Measurements from ENCODE around the gene IRAK2. TPM values are rescaled to one million over a fixed set of nuclear protein-coding genes. Genes with fewer than 3 reads are reported as not detected.
A peak's percentile ranks its signal among the peaks of the same experiment; 100 is the strongest.

Gene IRAK2
- total RNA-seq, 1 experiment from 2014 or later: 0.61 TPM

- no peak overlapping the region for H2BK120ac ChIP-seq (ENCODE audit: low read depth, low read length, poor library complexity, severe bottlenecking)
- H4K20me1 ChIP-seq (ENCODE audit: control insufficient read depth, insufficient read depth, insufficient read length): no peaks in the 10 kb centered on the region
- Mint-ChIP-seq H3K4me3 (no peak overlapping the region), H3K9me3 (no peaks in the 10 kb centered on the region), H3K27ac (peak overlapping the region in 1 of 3 experiments; percentile 80; a peak in 1 of 7 replicates), H3K36me3 (ENCODE audit: insufficient read depth in 1 of 3, low read depth in 3 of 3) (peaks cover 0 to 37% (median 13%) of the 10 kb centered on the region in 3 experiments; a peak in 6 of 7 replicates), H3K27me3 (ENCODE audit: low read depth) (no peaks in the 10 kb centered on the region), H3K4me1 (peaks cover 19% of the 10 kb centered on the region in 2 experiments)
- no peak overlapping the region for H3K9ac ChIP-seq (ENCODE audit: extremely low read depth, insufficient read length, low read length)
- no peak overlapping the region for H2AFZ ChIP-seq (ENCODE audit: low read length)
- no peaks in the 10 kb centered on the region for H3K23me2 ChIP-seq (ENCODE audit: insufficient read length, low read depth, low read length, poor library complexity, severe bottlenecking)
- no peak overlapping the region for H2BK15ac ChIP-seq (ENCODE audit: low read depth, low read length)
- H2BK5ac ChIP-seq (ENCODE audit: insufficient read length, low read length): no peak overlapping the region
- DNase-seq: no peak
- no peaks in the 10 kb centered on the region for H3K27me3 ChIP-seq (ENCODE audit: insufficient read depth, low read length)
- no peak overlapping the region for H3K14ac ChIP-seq (ENCODE audit: insufficient read depth, low read length)
- H3K4me1 ChIP-seq (ENCODE audit: insufficient read depth, low read length): 0 out of 2 replicates have a peak, but pooled peaks cover 1% of the 10 kb centered on the region
- no peak overlapping the region for H2BK20ac ChIP-seq (ENCODE audit: low read depth, low read length, poor library complexity, severe bottlenecking)
- H4K5ac ChIP-seq (ENCODE audit: insufficient read length, low read depth, low read length): no peak overlapping the region
- H3K23ac ChIP-seq (ENCODE audit: insufficient read length, low read depth, low read length): no peak overlapping the region
- H3K9me3 ChIP-seq (ENCODE audit: control insufficient read depth, low read depth, low read length): no peaks in the 10 kb centered on the region
- H3K79me1 ChIP-seq (ENCODE audit: insufficient read depth, low read depth, low read length, poor library complexity, severe bottlenecking): no peaks in the 10 kb centered on the region
- no peak overlapping the region for H3K4ac ChIP-seq (ENCODE audit: low read depth, low read length)
- no peak overlapping the region for H3K4me2 ChIP-seq (ENCODE audit: insufficient read depth, insufficient read length, low read length)
- H4K91ac ChIP-seq (ENCODE audit: insufficient read length, low read depth, low read length): no peak overlapping the region
- no peak overlapping the region for H2AK5ac ChIP-seq (ENCODE audit: insufficient read length, low read length)
- H3K56ac ChIP-seq (ENCODE audit: insufficient read length, low read depth, low read length): no peak overlapping the region
- H3K27ac ChIP-seq (ENCODE audit: insufficient read length, low read depth, low read length): no peak overlapping the region
- no peak overlapping the region for H3K18ac ChIP-seq (ENCODE audit: insufficient read length, low read depth, low read length)
- H4K8ac ChIP-seq (replicated peaks; ENCODE audit: insufficient read length, low read depth, low read length): no peak overlapping the region
- WGBS (ENCODE audit: extremely low coverage, insufficient read length, low lambda C conversion rate): no CpG with 5 or more reads among the region's 5 CpGs
- TF ChIP-seq CTCF (conservative IDR thresholded peaks at IDR 0.05): no peak
- H3K79me2 ChIP-seq (ENCODE audit: insufficient read depth, low read length): no peaks in the 10 kb centered on the region
- no peak overlapping the region for H3T11ph ChIP-seq (ENCODE audit: low read length)
- H2BK12ac ChIP-seq (ENCODE audit: insufficient read length, low read depth, low read length): no peak overlapping the region
Observed at GRCh38 chr3:10286133-10286524, 121.4 kb downstream of the IRAK2 start.

All from H9 (cell line).